Amygdala (tissue), 56 donors: ENCODE results near the gene DBNL.

ENCODE experiments used
- DNase-seq, 56 donors: peaks; one replicate each; lab custom pipeline; 2025; lab: John Stamatoyannopoulos, UW

DBNL gene

GRCh38 chr7:44040493-44040891, 4.0 kb upstream of the DBNL start:
- peak in 3 of 56 donors; percentile 25 to 43 (median 43) for DNase-seq

GRCh38 chr7:44042221-44042620, 2.3 kb upstream of the DBNL start:
- DNase-seq: no peak

GRCh38 chr7:44043902-44044301, 600 bp upstream of the DBNL start:
- no peak for DNase-seq

- DNase-seq: no peak
Observed at GRCh38 chr7:44045226-44046014, 918 bp downstream of the DBNL start.

- no peak for DNase-seq
Observed at GRCh38 chr7:44046321-44047061, 2.0 kb downstream of the DBNL start.

- DNase-seq: no peak
Observed at GRCh38 chr7:44048031-44048795, 3.7 kb downstream of the DBNL start.

- DNase-seq: no peak
Observed at GRCh38 chr7:44050121-44050914, 5.8 kb downstream of the DBNL start.

DNA sequence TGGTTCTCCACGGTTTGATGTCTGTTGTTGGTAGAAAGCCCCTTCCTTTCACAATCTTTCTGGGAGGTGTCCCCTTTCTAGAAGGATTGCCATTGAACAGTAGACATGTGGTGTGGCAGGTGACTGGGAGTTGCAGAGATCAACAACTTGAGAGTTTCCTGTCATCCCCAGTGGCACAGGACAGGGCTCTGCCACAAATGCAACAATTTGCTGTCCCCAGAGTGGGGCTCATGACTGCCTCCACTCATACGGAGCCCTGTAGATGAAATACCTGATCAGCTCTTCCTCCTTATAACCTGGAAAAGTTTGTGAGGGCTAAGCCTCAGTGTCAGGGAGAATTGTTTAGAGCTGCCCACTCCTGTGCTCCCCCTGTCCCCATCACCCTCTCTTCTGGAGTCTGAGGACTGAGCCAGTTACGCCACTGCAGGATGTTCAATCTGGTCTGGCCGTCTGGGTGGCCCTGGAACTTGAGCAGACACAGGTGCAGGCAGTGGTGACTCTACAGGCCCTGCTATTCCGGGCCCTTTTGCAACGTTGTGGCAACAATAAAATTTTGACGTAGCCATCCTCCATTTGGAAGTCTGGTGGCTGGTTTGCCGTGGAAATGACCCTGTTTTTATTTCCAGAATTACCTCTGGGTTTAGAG, 6.5 kb downstream of the DBNL start:
- DNase-seq: no peak

- DNase-seq: no peak
Observed at GRCh38 chr7:44051611-44052220, 7.2 kb downstream of the DBNL start.

DNA sequence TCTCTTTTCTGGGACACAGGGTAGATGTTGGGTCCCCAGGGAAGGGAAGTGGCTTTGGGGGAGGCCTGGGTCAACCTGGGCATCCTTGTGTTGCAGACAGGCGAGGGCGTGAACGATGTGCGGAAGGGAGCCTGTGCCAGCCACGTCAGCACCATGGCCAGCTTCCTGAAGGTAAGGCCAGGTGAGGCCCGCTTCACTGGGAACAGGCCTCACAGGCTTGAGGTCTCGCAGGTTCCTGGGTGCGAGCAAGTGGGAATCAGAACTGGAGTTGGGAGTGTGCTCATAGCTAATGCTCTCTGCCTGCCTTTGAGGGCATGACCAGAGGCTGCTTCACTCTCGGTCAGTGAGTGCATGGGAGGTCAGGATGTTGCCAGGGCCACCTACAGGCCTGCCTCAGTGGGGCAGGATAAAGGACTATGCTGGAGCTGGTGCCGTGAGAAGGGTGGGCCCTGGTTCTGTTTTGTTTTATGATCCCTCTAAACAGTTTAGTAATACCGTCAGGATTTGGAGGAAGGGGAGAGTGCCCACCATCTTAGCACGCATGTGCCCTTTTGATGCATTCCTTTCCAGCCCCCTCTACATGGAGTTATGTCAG, 8.4 kb downstream of the DBNL start:
- no peak for DNase-seq

DNA sequence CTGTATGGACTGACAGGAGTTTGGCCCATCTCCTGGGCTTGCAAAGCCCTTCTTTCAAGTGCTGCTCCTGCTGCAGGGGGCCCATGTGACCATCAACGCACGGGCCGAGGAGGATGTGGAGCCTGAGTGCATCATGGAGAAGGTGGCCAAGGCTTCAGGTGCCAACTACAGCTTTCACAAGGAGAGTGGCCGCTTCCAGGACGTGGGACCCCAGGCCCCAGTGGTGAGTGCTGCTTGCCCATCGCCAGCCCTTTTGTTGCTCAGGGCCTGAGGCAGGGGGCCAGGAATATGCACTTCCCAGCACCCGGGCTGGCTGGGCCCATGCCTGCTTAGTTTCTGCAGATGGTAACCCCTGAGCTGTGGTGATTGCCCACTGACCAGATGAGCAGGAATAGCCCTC, 12.2 kb downstream of the DBNL start:
- no peak for DNase-seq

GRCh38 chr7:44057181-44057848, 12.8 kb downstream of the DBNL start:
- no peak for DNase-seq

GRCh38 chr7:44057849-44058758, 13.6 kb downstream of the DBNL start:
- DNase-seq: no peak

- DNase-seq: no peak
Observed at GRCh38 chr7:44058759-44059218, 14.3 kb downstream of the DBNL start.

DNA sequence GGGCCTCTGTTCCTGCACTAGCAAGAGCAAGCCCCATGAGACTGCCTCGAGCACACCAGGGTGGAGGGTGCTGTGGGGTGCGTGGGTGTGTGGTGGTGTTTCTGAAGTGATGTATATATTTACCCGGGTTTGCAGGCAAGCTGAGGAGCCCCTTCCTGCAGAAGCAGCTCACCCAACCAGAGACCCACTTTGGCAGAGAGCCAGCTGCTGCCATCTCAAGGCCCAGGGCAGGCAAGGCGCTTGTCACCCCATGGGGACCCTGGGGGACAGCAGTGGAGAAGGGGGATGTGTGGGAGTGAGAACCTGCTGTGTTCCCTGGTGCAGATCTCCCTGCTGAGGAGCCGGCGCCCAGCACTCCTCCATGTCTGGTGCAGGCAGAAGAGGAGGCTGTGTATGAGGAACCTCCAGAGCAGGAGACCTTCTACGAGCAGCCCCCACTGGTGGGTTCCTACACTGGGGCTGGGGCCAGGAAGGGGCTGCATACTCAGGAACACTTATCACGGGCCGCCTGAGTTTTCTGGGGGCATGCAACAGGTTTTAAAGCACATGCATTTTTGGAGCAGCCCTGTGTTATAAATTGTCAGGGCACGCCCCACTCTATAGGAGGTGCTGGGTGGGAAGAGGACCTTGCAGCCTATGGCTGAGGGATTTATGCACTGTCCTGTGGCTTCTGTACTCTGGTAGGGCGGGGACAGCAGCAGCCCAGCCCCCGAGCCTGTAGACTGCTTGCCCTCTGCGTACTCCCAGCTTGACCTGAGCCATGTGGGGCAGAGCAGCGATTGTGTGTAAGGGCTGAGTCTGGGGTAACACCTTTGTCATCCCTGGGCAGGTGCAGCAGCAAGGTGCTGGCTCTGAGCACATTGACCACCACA, 15.0 kb downstream of the DBNL start:
- no peak for DNase-seq
